NCI-H2196 treated with DMSO at 0.1 percent for 48 hours (cell line): Measurements from ENCODE around the gene SH3BGRL3.
"Not testable (repeated sequence)": the region's sequence is repeated elsewhere in the genome, so short reads cannot be mapped to it uniquely, and the experiment has no call there.

Experiments used
- DNase-seq: peaks from one replicate; lab custom pipeline; 2025; ENCODE audit not compliant: unreplicated experiment; lab: John Stamatoyannopoulos, UW

SH3BGRL3 gene

DNA sequence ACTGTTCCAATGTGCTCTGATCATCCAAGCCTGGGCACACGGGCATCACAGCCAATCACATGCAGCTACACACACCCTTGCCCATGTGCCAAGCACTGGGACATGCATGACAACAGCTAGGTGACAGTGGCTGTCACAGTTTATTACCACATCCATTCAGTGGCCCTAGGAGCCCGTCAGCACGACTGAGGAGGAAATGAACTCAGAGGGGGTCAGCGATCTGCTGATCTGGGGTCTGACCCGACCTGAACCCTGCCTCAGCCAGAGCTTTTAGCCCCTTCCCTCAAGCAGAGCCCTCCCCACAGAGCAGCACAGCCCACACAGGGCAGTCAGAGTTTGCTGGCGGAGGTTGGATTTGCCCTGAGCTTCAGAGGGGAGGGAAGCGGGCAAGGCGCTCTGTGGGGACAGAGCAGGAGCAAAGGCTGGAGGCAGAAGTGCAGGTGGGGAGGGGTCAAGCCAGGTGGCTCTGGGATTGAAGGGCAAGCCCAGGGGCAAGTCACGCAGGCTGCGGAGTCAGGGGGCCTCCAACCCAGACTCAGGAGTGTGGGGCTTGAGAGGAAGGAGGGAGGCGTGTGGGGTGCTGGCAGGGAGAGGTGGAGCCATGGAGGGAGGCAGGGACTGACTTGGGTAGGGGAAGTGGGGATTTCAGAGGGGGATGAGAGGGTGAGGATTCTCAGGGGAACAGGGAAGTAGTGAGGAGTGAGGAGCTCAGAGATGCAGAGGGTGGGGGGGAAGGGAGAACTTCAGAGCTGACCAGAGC, 10.4 kb downstream of the SH3BGRL3 start:
- DNase-seq = no peak

DNA sequence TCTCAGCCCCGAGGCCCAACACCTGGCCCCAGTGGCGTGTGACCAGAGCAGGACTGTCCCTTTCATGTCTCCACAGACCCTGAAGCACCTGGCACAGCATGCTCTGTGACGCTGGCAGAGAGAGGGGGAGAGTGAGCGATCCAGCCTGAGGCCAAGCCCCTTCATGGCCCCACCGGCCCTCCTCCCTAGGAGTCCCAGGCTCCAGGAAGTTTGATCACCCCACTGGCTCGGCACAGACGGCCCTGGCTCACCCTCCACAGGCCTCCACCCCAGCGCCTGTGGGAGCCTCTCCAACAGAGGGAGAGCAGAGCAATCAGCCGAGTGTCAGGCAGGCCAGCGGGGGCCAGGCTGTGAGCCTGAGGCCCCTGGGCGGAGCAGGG, 11.0 kb downstream of the SH3BGRL3 start:
- no peak for DNase-seq

DNA sequence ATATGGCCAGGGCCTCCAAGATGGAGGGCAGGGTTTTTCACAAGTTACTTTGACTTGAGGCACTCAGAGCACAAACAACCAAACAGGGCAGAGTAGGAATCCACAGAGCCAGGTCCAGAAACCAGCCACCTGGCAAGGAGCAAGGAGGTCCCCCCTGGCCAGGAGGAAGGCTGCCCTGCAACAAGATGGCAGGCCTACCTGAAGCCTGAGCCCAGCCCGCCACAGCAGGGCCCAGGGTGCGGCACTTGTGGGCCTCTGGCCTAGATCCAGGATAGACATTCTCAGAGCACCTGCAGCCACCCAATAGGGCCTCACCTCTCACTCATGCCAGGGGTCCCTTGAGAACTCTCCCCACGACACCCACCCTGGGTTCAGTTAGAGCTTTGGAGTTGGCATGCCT, 11.5 kb downstream of the SH3BGRL3 start:
- no peak for DNase-seq

DNA sequence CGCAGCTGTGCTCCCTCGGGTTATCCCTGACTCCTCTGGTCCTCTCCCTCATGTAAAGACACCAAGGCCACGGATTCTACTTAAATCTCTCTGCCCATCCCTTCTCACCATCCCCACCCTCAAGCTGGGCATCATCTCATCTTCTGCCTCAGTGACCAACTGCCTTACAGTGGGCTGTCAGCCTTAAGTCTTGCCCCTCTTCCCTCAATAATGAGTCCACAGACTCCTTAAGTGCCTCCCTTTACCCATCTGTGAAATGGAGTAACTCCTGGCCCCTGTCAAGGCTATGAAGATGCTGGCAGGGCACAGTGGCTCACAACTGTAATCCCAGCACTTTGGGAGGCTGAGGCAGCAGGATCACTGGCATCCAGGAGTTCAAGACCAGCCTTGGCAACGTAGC, 12.1 kb downstream of the SH3BGRL3 start:
- no peak for DNase-seq

DNA sequence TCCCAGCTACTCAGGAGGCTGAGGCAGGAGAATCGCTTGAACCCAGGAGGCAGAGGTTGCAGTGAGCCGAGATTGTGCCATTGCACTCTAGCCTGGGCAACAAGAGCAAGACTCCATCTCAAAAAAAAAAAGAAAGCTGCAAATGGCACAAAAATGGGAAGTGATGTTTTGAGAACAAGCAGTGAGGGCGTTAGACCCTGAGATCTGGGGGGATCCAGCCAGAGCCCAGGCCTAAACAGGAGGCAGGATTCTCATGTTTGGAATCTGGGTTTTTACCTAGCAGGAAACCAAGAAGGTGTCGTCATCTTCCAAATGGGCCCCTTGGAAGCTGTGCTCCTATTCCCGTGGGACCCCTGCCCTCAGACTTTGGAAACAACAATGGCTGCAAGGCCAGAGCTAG, 12.8 kb downstream of the SH3BGRL3 start:
- DNase-seq = not testable (repeated sequence)

DNA sequence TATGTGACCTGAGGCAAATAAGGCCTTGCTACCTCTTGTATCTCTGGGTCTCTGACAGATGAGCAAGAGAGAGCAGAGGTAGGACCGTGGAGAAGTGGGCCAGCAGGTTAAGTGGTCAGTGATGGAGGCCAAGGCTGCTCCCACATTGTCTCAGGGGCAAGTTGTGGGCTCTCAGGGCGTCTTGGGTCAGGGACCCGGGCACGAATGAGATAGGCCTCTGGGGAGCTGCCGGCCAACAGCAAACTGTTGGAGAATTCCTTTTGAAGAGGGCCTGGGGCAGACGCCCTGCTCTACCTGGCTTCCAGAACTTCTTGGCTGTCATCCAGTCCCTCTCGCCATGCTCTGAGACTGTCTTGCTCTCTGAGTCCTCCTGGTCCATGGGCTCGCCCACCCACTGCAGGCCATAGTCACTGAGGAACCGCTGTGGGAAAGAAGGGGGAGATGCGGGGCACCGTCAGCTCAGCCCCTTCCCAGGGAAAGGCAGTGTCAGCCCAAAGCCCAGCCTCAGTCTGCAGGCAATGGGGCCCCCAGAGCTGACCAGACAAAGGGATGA, 14.1 kb downstream of the SH3BGRL3 start:
- no peak for DNase-seq

DNA sequence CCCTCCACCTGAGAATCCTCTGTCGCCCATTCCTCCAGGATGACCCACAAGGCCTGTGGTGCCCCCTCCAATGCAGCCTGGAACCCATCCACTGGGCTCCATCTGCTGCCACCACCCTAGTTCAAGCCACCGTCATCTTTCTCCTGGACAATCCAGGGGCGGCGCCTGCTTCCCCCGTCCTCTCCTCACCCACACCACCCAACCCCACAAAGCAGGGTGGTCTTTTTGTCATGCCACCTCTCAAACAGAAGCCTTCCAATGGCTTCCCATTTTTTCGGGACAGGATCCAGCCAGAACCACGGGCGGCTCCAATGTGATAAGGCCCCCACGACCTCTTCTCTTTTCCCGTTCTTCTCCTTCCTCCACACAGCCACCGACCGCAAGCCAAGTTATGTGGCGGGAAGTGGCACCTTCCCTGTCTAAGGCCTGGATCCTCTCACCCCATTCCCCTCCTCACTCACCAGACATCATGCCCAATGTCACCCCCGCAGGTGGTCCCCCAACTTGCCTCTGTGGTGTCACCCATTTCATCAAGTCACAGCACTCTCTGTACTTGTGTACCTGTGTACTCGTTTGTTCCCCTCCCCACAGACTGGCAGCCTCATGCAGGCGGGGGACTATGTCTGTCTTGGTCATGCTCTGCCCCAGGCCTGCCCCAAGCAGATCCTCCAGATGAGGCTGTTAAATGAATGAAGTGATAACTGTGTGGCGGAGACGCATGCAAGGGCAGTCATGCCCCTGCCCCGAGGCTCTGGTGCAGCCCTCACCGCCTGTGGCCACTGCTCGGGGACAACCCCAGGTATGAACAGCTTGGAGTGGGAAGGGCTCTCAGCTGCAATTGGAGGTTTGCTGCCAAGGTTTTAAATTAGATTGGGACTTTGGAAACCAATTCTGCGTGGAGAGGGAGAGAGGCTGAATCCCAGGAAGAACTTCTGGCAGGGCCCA, 15.6 kb downstream of the SH3BGRL3 start:
- DNase-seq = no peak

DNA sequence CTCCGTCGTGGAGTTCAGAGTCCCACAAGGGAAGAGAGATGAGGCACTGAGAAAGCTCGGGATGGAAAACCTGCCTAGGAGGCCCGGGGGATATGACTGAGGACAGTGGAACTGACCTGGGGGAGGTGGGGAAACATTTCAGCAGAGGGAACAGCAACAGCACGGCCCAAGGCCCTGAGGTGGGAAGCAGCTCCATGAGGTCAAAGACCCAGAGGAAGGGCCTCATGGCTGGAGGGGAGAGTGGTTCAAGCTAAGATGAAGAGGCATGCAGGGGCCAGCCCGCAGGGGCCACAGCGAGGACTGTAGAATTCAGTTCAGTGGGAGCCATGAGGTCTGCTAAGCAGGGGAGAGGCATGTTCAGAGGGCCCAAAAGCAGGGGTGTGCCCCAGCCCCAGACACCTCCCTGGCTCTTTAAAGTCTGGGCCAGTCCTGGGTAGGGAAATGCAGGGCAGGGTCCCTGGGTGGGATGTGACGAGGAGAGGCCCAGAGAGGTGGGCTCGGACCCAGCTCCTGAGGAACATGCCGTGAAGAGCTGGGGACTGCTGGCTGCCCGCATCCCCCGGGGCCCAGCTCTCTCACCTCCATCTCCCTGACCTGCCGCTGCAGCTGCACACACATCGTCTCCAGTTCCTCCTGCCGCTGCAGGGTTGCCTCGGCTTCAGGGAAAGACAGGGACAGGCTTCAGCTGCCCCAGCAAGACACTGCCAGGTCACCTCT, 16.6 kb downstream of the SH3BGRL3 start:
- DNase-seq = no peak

DNA sequence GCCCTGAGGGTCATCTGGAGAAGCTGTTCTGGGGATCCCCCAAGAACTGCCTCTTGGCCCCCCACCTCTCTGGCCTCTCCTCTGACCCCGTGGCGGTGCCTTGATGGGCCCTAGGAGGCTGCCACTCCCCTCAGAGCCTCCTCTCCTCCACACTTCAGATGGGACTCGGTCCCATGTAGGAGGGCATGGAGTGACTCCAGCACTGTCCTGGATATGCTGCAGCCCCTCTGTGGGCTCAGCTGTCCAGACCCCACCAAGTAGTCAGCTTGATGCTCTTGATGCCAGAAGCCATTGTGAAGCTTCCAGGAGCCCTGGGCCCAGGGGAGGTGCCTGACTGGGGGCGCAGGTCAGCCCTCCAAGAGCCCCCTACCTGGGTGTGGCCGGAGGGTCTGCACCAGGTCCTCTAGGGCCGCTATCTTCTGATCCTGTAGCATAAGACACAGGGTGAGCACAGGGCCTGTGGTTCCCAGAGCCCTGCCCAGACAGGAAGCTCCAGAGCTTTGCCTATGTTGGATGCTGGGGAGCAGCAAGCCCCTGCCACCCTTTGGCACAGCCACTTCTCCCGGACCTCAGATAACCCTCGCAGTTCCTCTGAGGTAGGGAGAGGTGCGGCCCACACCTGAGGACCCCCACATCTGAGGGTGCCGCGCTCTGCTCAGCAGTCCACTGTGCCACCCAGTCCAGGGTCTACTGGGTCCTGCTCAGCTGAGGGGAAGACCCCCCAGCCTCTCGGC, 17.3 kb downstream of the SH3BGRL3 start:
- DNase-seq = no peak

DNA sequence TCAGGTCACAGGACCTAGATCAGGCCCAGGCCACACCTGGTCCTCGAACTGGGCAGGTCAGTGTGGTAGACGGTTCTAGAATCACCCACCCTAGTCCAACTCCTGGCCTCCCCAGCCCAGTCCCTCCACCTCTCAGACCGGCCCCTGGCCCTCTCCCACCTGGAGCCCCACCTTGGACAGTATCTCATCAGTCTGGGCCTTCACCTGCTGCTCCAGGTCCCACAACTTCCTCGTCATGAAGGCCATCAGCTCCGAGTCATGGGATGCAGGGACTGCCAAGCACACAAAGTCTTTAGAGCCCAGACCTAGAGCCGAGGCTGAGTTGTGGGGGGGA, 17.9 kb downstream of the SH3BGRL3 start:
- DNase-seq = no peak

DNA sequence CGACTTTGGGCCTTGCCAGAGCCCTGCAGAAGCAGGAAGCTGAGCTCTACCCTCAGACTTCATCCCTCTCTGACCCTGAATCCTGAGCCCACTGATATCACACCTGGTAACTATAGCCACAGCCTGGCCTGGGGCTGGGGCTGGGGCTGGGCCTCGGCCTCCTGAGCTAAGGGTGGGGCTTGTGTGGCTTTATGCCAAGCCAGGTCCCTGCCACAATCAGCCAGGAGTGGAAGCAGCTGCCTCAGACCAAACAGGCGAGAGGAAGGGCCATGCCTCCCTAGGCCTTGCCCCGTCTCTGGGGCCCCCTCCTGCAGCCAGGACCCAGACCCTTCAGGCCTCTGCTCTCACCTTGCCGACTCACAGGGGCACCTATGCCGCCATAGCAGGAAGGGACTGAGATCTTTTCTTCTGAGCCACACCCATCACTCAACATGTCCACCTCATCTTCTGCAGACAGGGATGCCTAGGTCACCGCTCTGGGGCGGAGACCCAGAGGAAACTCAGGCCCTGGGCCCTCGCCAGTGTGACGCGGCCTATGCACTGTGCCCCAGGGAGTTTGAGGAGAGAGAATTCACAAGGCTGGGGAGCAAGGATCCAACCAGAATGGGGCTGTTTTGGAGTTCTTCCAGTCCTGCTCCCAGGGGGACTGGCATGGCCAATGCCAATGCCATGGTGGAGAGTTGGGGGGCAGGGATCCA, 20.8 kb downstream of the SH3BGRL3 start:
- DNase-seq = no peak

DNA sequence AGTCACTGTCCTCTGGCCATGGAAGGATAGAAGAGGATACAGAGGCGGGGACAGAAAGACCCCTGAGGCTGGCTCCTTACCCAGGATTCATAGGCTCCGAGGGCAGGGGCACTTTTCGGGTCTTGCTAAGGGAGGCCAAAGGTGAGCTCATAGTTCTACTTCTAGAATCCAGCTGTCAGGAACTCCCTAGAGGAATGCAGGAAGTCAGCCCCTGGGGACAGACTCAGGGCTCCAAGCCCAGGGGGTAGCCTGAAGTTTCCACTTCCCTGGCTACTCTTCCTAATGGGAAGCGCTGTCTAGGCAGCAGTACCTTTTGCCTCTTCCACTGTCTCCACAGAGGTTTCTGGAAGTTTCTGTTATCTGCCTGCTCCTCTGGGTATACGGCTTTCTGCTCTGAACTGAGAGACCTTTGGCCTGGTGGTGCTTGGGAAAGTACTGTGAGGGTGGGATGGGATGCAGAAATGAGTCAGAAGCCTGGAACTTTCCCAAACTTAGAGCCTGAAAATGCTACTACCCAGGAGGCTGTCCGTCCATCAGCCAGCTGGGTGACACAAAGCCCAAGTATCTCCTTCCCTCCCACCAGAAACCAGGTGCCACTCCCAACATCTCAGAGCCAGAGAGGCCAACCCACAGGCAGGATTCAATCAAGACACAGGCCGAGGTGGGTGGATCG, 23.0 kb downstream of the SH3BGRL3 start:
- DNase-seq = no peak

DNA sequence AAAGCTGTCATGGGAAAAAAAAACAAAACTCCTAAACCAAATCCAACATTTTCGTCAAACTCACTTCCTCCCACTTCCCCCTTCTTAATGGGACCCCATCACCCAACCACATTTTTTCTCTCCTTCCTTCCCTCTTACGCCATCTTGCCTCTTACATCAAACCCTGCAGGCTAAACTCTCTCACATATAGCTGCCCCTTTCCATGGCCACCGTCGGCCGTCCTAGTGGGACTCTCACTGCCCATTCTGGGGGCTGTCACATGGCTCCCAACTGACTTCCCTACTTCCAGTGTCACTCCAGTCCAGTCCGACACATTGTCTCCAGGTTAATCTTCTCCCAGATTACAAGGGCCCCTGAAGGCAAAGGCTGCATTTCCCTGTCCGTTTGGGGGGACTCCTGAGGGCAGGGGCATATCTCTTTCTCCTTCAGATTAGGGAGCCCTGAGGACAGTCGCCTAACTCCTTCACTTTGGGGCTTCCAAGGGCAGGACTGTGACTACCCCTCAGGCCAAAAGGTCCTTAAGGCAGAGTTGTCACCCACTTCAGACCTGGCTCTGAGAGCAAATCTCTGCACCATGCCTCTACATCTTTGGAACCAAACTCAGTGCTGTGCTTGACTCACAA, 25.9 kb downstream of the SH3BGRL3 start:
- DNase-seq = no peak

DNA sequence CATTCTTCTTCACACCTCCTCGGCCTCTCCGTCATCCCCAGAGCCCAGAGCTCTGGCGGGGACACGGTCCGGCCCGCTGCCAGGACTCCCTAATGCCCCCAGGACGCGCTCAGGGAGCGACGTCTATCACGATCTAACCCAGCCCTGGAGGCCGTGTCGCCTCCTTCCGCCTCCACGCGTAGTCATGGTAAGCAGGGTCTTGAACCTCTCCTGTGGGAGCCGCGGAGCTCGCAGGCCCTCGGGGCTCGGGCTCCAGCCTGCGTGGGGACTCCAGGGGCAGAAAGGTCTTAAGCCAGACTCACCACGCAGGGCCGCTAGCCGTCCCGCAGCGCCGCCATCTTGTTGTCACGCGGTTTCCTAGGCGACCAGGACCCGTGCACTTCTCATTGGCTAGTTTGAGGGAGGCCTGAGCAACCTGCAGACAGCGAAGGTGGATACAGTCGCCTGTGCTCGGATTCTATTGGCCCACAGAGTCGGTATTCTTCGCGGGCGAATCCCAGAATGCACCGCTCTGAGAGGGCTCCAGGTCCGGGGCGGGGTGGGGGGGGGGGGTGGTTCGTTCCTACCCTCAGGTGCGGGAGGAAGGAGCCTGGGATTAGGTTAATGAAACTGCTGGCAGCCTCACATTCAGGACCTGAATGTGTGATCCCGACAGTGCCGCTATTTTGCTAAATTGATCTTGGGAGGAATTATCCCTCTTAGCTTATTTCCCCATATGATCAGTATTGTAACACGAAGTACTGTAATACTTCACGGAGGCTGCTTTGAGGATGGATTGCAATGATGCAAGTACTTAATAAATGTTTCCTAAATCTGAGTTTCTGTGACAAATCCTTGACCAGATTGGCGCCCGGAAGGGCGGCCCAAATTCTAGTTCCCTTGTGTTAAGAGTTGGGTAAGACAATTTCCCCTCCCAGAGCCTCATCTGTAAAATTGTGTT, 26.7 kb downstream of the SH3BGRL3 start, which contains the start of gene UBXN11:
Gene UBXN11, minus strand, starts transcription at position 347 of the 940 bp plus-strand sequence. CDS start 3,753 bp downstream, outside the sequence.
- DNase-seq = peak; percentile 97

DNA sequence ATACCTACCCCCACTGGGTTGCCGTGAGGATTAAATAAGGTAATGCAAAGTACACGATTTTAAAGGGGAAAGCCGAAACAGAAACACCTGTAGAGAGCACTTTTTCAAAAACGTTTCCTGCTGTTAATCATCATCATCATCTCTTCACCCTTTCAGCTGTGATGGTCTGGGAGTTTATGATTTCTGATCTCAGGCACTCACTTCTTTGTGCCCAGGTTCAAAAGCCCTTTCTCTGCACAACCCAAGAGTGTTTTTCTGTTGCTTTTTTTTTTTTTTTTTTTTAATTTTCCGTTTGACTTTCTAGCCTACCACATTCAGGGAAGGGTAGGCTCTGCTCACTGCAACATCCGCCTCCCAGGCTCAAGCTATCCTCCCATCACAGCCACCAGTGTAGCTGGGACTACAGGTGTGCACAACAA, 27.5 kb downstream of the SH3BGRL3 start:
- DNase-seq = no peak

DNA sequence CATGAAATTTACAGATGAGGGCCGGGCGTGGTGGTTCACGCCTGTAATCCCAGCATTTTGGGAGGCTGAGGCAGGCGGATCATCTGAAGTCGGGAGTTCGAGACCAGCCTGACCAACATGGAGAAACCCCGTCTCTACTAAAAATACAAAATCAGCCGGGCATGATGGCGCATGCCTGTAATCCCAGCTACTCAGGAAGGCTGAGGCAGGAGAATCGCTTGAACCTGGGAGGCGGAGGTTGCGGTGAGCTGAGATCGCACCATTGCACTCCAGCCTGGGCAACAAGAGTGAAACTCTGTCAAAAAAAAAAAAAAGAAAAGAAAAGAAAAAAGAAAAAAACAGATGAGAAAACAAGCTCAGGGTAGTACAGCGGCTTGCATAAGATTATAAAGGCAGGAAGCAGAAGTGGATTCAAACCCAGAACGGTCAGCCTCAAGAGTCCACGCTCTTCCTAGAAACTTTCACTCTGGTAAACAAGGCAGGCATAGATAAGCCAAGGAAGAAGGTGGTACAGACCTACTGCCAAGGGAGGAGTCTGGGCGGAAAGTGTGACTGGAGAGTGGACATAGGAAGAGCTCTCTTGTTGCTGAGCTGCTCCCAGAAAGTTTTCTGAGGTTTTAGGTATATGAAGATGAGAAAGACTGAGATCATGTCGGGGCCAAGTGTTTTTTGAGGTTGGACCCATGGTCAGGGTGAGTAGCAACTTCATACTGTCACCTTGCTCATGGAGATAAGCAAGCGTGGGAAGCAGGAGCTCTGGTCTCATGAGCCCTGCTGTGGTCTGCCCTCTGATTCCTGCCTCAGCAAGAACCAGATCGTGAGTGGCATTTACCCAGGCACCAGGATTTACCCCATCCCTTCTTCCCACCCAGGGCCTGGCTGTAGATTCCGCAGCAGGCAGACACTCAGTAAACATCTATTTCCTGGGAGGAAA, 28.3 kb downstream of the SH3BGRL3 start:
- DNase-seq = not testable (repeated sequence)

DNA sequence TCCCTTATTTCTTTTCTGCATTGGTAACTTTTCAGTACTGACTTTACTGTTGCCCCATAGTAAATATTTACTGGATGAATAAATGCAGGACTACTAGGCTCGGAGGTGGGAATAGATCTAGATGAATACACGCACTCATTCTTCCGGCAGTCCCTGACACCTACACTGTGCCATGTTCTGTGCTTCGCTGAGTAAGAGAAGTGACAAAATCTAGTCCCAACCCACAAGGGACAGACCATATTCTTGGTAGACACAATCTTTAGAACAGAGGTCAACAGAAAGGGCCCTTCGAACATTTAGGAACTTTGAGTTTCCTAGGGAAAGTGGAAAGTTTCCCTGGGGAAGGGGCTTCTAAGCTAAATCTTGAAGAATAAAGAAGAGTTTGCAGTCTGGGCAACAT, 34.6 kb downstream of the SH3BGRL3 start:
- DNase-seq = no peak
